ENCODE data around the gene LFNG.

- TF ChIP-seq, protein P1, sequence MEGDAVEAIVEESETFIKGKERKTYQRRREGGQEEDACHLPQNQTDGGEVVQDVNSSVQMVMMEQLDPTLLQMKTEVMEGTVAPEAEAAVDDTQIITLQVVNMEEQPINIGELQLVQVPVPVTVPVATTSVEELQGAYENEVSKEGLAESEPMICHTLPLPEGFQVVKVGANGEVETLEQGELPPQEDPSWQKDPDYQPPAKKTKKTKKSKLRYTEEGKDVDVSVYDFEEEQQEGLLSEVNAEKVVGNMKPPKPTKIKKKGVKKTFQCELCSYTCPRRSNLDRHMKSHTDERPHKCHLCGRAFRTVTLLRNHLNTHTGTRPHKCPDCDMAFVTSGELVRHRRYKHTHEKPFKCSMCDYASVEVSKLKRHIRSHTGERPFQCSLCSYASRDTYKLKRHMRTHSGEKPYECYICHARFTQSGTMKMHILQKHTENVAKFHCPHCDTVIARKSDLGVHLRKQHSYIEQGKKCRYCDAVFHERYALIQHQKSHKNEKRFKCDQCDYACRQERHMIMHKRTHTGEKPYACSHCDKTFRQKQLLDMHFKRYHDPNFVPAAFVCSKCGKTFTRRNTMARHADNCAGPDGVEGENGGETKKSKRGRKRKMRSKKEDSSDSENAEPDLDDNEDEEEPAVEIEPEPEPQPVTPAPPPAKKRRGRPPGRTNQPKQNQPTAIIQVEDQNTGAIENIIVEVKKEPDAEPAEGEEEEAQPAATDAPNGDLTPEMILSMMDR (conservative IDR thresholded peaks at IDR 0.05): no peak
- TF ChIP-seq EZH2 (IDR thresholded peaks at IDR 0.05; ENCODE audit: low read depth): no peak
Measured at GRCh38 chr7:2522780-2523433, 3.3 kb downstream of the LFNG start.
